K562 (cell line): ENCODE data around the gene SPRYD3. TPM values are rescaled to one million over a fixed set of nuclear protein-coding genes. Genes with fewer than 3 reads are reported as not detected.
A peak's percentile ranks its signal among the peaks of the same experiment; 100 is the strongest.

Source experiments
- CBX1 ChIP-seq: sonication (generic); IDR thresholded peaks from 2 replicates; pipeline ENCODE4 v1.6.1; 2016; ENCODE audit warnings: antibody characterized with exemption, low read depth, mild to moderate bottlenecking
- GATA2 ChIP-seq: sonication (generic); formaldehyde crosslinking; IDR thresholded peaks from 2 replicates; pipeline ENCODE4 v1.4.0; 2020; ENCODE audit warnings: mild to moderate bottlenecking, missing genetic modification reagents
- MYBL2 ChIP-seq, 2 experiments: fragments of 450-650 bp in 1 of 2; sonication (generic) in 1 of 2; formaldehyde crosslinking in 1 of 2; IDR thresholded peaks; 2 replicates each; pipeline versions ENCODE4 v1.6.1 to v1.8.1; 2017 to 2022; ENCODE audit warnings: borderline replicate concordance in 1 of 2, inconsistent platforms in 1 of 2, low read depth in 1 of 2, mild to moderate bottlenecking in 1 of 2, missing genetic modification reagents in 1 of 2, moderate library complexity in 1 of 2
- TOE1 ChIP-seq, 2 experiments: fragments of 450-650 bp in 1 of 2; sonication (generic) in 1 of 2; formaldehyde crosslinking in 1 of 2; IDR thresholded peaks; 2 replicates each; pipeline versions ENCODE4 v1.7.1 to v1.8.0; 2016 to 2022; ENCODE audit warnings: borderline replicate concordance in 2 of 2, mild to moderate bottlenecking in 2 of 2, antibody characterized with exemption in 1 of 2, inconsistent platforms in 1 of 2, low read depth in 1 of 2, missing genetic modification reagents in 1 of 2, moderate library complexity in 1 of 2
- ZFP30 ChIP-seq: fragments of 250-450 bp; sonication (Bioruptor Pico); IDR thresholded peaks from 2 replicates; pipeline ENCODE4 v1.8.0; 2022; ENCODE audit warnings: moderate library complexity, mild to moderate bottlenecking, inconsistent platforms, borderline replicate concordance
- ZNF133 ChIP-seq: fragments of 250-450 bp; sonication (Bioruptor Pico); IDR thresholded peaks from 2 replicates; pipeline ENCODE4 v1.4.0; 2020; ENCODE audit warnings: mild to moderate bottlenecking
- ZNF174 ChIP-seq: fragments of 250-450 bp; sonication (Bioruptor Pico); IDR thresholded peaks from 2 replicates; pipeline ENCODE4 v1.4.0; 2020; ENCODE audit warnings: mild to moderate bottlenecking
- ZNF696 ChIP-seq: fragments of 250-450 bp; sonication (Bioruptor Pico); conservative IDR thresholded peaks from 2 replicates; pipeline ENCODE4 v1.4.0; 2020; ENCODE audit warnings: mild to moderate bottlenecking, moderate library complexity
- polyA plus RNA-seq, 8 experiments: library from polyadenylated mRNA; depleted of rRNA in 4 of 8; stranded (reverse) in 5 of 8; unstranded in 3 of 8; fragments of >200 nt; fragmentation: Nextera tagmentation in 2 of 8; fragmentation: Illumina TruSeq in 1 of 8; extraction: Ambion mirVana in 2 of 8; extraction: Trizol in 1 of 8; gene quantifications; 2 replicates each; pipeline versions ENCODE4 v1.2.1 to v1.2.3, GENCODE V29; 2011 to 2014; ENCODE audit warnings: inconsistent platforms in 1 of 8, missing spikeins in 1 of 8
- total RNA-seq, 7 experiments: library from RNA; depleted of rRNA in 6 of 7; stranded (reverse); fragments of >200 nt in 6 of 7; fragmentation: Illumina TruSeq in 2 of 7; extraction: Trizol in 2 of 7; gene quantifications; 2 replicates each; pipeline versions ENCODE4 v1.2.1 to v1.2.3, GENCODE V29; 2011 to 2021; ENCODE audit warnings: low replicate concordance in 1 of 7
- TF ChIP-seq, protein P1 (sequence below): fragments of 250-450 bp; sonication (Bioruptor Pico); IDR thresholded peaks from 2 replicates; pipeline ENCODE4 v1.4.0; 2020; ENCODE audit warnings: mild to moderate bottlenecking, moderate library complexity
- TF ChIP-seq, protein P2 (sequence below), 2 experiments: fragments of 450-650 bp; formaldehyde crosslinking in 1 of 2; IDR thresholded peaks; 2 replicates each; pipeline versions ENCODE4 v1.4.0 to v1.6.1; 2014 to 2020; ENCODE audit warnings: mild to moderate bottlenecking in 2 of 2, borderline replicate concordance in 1 of 2, low read depth in 1 of 2
- TF ChIP-seq, protein P3 (sequence below): sonication (generic); formaldehyde crosslinking; IDR thresholded peaks from 2 replicates; pipeline ENCODE4 v1.8.1; 2023; ENCODE audit warnings: mild to moderate bottlenecking, missing genetic modification reagents, moderate library complexity
- TF ChIP-seq, protein P4 (sequence below): fragments of 250-450 bp; sonication (Bioruptor Pico); IDR thresholded peaks from 2 replicates; pipeline ENCODE4 v1.9.0; 2021; ENCODE audit warnings: mild to moderate bottlenecking

SPRYD3 gene
- total and polyA plus RNA-seq, 9 of the 15 experiments (the other 6 are each of a cell fraction or from before 2014, with no cell fraction given), result 1.5 to 13.6 (median 7.6) TPM

DNA sequence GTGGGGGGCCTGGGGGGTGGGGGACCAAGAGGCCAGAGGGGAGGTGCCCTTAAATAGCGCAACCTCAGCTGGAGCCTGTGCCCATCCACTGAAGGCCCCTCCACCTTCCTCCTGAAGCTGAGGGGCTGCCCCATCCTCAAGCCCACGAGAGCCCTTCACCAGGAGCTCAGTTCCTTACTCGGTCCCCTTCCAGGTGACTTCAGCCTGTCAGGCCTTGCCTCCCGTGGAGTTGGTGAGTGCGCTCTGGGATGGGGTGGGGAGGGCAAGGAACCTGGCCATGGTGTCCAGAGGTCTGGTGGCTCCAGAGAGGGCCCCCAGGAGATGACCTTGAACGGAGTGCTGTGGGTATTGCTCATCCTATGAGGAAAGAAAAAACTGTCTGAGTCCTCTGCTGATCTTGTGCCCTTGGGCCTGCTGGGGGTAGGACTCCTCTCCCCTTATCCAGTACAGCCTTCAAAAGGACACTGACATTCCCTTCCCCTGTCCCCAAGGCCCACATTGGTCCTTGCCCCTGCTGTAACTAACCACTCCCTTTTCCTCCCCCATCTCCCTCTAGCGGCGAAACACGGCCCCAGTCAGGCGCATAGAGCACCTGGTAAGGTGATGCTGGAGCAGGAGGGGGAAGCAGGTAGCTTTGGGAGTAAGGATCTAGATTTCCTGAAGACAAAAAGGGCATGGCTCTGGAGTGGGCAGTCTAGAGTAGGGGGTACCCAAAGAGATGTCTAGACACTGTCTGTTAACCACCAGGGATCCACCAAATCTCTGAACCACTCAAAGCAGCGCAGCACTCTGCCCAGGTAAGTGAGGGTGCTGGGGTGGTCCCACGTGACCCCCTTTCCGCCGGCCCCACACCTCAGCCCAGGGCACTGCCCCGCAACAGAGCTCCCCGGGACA lies 25.7 kb downstream of the SPRYD3 start (continued):
- TF ChIP-seq, protein P1, sequence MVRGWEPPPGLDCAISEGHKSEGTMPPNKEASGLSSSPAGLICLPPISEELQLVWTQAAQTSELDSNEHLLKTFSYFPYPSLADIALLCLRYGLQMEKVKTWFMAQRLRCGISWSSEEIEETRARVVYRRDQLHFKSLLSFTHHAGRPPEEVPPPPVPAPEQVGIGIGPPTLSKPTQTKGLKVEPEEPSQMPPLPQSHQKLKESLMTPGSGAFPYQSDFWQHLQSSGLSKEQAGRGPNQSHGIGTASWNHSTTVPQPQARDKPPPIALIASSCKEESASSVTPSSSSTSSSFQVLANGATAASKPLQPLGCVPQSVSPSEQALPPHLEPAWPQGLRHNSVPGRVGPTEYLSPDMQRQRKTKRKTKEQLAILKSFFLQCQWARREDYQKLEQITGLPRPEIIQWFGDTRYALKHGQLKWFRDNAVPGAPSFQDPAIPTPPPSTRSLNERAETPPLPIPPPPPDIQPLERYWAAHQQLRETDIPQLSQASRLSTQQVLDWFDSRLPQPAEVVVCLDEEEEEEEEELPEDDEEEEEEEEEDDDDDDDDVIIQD (CRISPR knock-in tag), result no peak
- TF ChIP-seq TOE1 (IDR thresholded peaks at IDR 0.05; ENCODE audit: borderline replicate concordance) (0 out of 2 replicates have a peak, but pooled peaks have one; percentile 45), TOE1 (CRISPR knock-in tag; IDR thresholded peaks at IDR 0.05; ENCODE audit: borderline replicate concordance, low read depth) (no peak), MYBL2 (IDR thresholded peaks at IDR 0.05; ENCODE audit: low read depth) (no peak), MYBL2 (CRISPR knock-in tag; IDR thresholded peaks at IDR 0.05; ENCODE audit: borderline replicate concordance) (no peak), GATA2 (CRISPR knock-in tag) (no peak), ZFP30 (CRISPR knock-in tag) (no peak), CBX1 (no peak), ZNF133 (CRISPR knock-in tag) (no peak), ZNF174 (CRISPR knock-in tag) (no peak), ZNF696 (CRISPR knock-in tag) (no peak)
- TF ChIP-seq, protein P2, sequence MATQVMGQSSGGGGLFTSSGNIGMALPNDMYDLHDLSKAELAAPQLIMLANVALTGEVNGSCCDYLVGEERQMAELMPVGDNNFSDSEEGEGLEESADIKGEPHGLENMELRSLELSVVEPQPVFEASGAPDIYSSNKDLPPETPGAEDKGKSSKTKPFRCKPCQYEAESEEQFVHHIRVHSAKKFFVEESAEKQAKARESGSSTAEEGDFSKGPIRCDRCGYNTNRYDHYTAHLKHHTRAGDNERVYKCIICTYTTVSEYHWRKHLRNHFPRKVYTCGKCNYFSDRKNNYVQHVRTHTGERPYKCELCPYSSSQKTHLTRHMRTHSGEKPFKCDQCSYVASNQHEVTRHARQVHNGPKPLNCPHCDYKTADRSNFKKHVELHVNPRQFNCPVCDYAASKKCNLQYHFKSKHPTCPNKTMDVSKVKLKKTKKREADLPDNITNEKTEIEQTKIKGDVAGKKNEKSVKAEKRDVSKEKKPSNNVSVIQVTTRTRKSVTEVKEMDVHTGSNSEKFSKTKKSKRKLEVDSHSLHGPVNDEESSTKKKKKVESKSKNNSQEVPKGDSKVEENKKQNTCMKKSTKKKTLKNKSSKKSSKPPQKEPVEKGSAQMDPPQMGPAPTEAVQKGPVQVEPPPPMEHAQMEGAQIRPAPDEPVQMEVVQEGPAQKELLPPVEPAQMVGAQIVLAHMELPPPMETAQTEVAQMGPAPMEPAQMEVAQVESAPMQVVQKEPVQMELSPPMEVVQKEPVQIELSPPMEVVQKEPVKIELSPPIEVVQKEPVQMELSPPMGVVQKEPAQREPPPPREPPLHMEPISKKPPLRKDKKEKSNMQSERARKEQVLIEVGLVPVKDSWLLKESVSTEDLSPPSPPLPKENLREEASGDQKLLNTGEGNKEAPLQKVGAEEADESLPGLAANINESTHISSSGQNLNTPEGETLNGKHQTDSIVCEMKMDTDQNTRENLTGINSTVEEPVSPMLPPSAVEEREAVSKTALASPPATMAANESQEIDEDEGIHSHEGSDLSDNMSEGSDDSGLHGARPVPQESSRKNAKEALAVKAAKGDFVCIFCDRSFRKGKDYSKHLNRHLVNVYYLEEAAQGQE (IDR thresholded peaks at IDR 0.05; ENCODE audit: borderline replicate concordance), result no peak
- TF ChIP-seq, protein P2 (CRISPR knock-in tag; IDR thresholded peaks at IDR 0.05; ENCODE audit: low read depth), result no peak
- TF ChIP-seq, protein P3, sequence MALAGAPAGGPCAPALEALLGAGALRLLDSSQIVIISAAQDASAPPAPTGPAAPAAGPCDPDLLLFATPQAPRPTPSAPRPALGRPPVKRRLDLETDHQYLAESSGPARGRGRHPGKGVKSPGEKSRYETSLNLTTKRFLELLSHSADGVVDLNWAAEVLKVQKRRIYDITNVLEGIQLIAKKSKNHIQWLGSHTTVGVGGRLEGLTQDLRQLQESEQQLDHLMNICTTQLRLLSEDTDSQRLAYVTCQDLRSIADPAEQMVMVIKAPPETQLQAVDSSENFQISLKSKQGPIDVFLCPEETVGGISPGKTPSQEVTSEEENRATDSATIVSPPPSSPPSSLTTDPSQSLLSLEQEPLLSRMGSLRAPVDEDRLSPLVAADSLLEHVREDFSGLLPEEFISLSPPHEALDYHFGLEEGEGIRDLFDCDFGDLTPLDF (CRISPR knock-in tag), result no peak
- TF ChIP-seq, protein P4, sequence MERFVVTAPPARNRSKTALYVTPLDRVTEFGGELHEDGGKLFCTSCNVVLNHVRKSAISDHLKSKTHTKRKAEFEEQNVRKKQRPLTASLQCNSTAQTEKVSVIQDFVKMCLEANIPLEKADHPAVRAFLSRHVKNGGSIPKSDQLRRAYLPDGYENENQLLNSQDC (CRISPR knock-in tag), result no peak
